CD1c-positive myeloid dendritic cell (primary cell): ENCODE measurements around the gene APPL1.

Source experiments
- DNase-seq: peaks from one replicate; pipeline ENCODE4 v3.0.0-alpha.2; 2016; ENCODE audit errors: extremely low spot score

Gene APPL1

GRCh38 chr3:57227204-57227929 is at the start of gene APPL1:
Gene APPL1 (plus strand): TSS chr3:57227729. CDS start chr3:57227884, 155 bp downstream.
- DNase-seq: peak; percentile 97

- DNase-seq: no peak
These were observed 47.7 kb upstream of the APPL1 start for GRCh38 chr3:57179580-57180410.

- DNase-seq: no peak
These were observed 43.0 kb upstream of the APPL1 start for GRCh38 chr3:57184526-57184925.

GRCh38 chr3:57192028-57192427 is 35.5 kb upstream of the APPL1 start:
- no peak for DNase-seq

- DNase-seq: no peak
These were observed 32.9 kb upstream of the APPL1 start for GRCh38 chr3:57194641-57195040.

GRCh38 chr3:57199895-57200297 is 27.6 kb upstream of the APPL1 start, which contains the start of gene HESX1:
Gene HESX1 (minus strand): TSS chr3:57199978. CDS start chr3:57199918, 60 bp downstream.
- no peak for DNase-seq

GRCh38 chr3:57206423-57206822 is 21.1 kb upstream of the APPL1 start:
- DNase-seq: no peak

GRCh38 chr3:57221883-57222282 is 5.6 kb upstream of the APPL1 start:
- DNase-seq: no peak

- no peak for DNase-seq
These were observed 2.7 kb upstream of the APPL1 start for GRCh38 chr3:57224856-57225255.

- peak; percentile 44 for DNase-seq
These were observed 1.4 kb upstream of the APPL1 start for GRCh38 chr3:57226176-57226575.

- DNase-seq: peak; percentile 41
These were observed 612 bp downstream of the APPL1 start for GRCh38 chr3:57227930-57228751.

GRCh38 chr3:57230006-57230405 is 2.5 kb downstream of the APPL1 start:
- no peak for DNase-seq

GRCh38 chr3:57233799-57234198 is 6.3 kb downstream of the APPL1 start:
- DNase-seq: no peak

- no peak for DNase-seq
These were observed 7.4 kb downstream of the APPL1 start for GRCh38 chr3:57234613-57235575.

GRCh38 chr3:57244946-57245345 is 17.4 kb downstream of the APPL1 start:
- DNase-seq: no peak

- DNase-seq: no peak
These were observed 24.9 kb downstream of the APPL1 start for GRCh38 chr3:57252404-57252803.

- no peak for DNase-seq
These were observed 29.3 kb downstream of the APPL1 start for GRCh38 chr3:57256844-57257243.

GRCh38 chr3:57257678-57258077 is 30.1 kb downstream of the APPL1 start:
- no peak for DNase-seq

GRCh38 chr3:57261119-57261518 is 33.6 kb downstream of the APPL1 start:
- DNase-seq: no peak

GRCh38 chr3:57261929-57262328 is 34.4 kb downstream of the APPL1 start:
- DNase-seq: no peak

GRCh38 chr3:57268416-57268815 is 40.9 kb downstream of the APPL1 start:
- DNase-seq: no peak
